ENCODE data around the gene IFI35. TPM values are rescaled to one million over a fixed set of nuclear protein-coding genes. Genes with fewer than 3 reads are reported as not detected.

Gene IFI35
- total and polyA plus RNA-seq, 9 of the 15 experiments (the other 6 are each of a cell fraction or from before 2014, with no cell fraction given): 4.4 to 13.1 (median 10.2) TPM

- TF ChIP-seq MYBL2 (IDR thresholded peaks at IDR 0.05; ENCODE audit: low read depth): no peak
- TF ChIP-seq MYBL2 (CRISPR knock-in tag; IDR thresholded peaks at IDR 0.05; ENCODE audit: borderline replicate concordance): no peak
- TF ChIP-seq XRCC3 (IDR thresholded peaks at IDR 0.05): no peak
- no peak for TF ChIP-seq MIER1 (IDR thresholded peaks at IDR 0.05; ENCODE audit: low read depth)
- TF ChIP-seq ARID1B (IDR thresholded peaks at IDR 0.05): 0 out of 2 replicates have a peak, but pooled peaks have one; percentile 16
- TF ChIP-seq RBM17 (IDR thresholded peaks at IDR 0.05; ENCODE audit: borderline replicate concordance, low read depth, low read length): no peak
- peak in 1 of 2 experiments; percentile 86; a peak in 1 of 4 replicates for TF ChIP-seq ZNF318 (IDR thresholded peaks at IDR 0.05; ENCODE audit: borderline replicate concordance in 1 of 2, low read depth in 1 of 2)
- TF ChIP-seq JUND (IDR thresholded peaks at IDR 0.05; ENCODE audit: borderline replicate concordance, low read depth, low read length): peak; percentile 71
- no peak for TF ChIP-seq JUND (tag; IDR thresholded peaks at IDR 0.05; ENCODE audit: borderline replicate concordance, low read depth, low read length)
- TF ChIP-seq FOXA1 (IDR thresholded peaks at IDR 0.05; ENCODE audit: borderline replicate concordance): no peak
- TF ChIP-seq CREB1 (IDR thresholded peaks at IDR 0.05): peak; percentile 51; the same call in 1 of the 2 replicates
- TF ChIP-seq CREB1 (CRISPR knock-in tag; IDR thresholded peaks at IDR 0.05): peak; percentile 53; the same call in 1 of the 2 replicates
- TF ChIP-seq ATF3 (IDR thresholded peaks at IDR 0.05): peak; percentile 99
- TF ChIP-seq ATF3 (CRISPR knock-in tag; conservative IDR thresholded peaks at IDR 0.05): peak; percentile 64; the same call in 1 of the 2 replicates
- peak; percentile 90 for TF ChIP-seq CEBPB (tag; IDR thresholded peaks at IDR 0.05)
- TF ChIP-seq NR2C2 (CRISPR knock-in tag; IDR thresholded peaks at IDR 0.05): no peak
- peak; percentile 57; the same call in 1 of the 2 replicates for TF ChIP-seq NR2C2 (tag; IDR thresholded peaks at IDR 0.05)
- no peak for TF ChIP-seq ZNF12 (CRISPR knock-in tag; IDR thresholded peaks at IDR 0.05)
- no peak for TF ChIP-seq IFI16 (CRISPR knock-in tag; IDR thresholded peaks at IDR 0.05)
- no peak for TF ChIP-seq ZNF133 (CRISPR knock-in tag; IDR thresholded peaks at IDR 0.05)
- TF ChIP-seq SMAD4 (CRISPR knock-in tag; conservative IDR thresholded peaks at IDR 0.05): 0 out of 2 replicates have a peak, but pooled peaks have one; percentile 33
Observed at GRCh38 chr17:42969001-42969581, 37.5 kb upstream of the IFI35 start (continued).
